ENCODE results near the gene GFRA4. TPM values are rescaled to one million over a fixed set of nuclear protein-coding genes. Genes with fewer than 3 reads are reported as not detected.

The GFRA4 gene
- total RNA-seq, 1 experiment from 2014 or later: not detected

DNA sequence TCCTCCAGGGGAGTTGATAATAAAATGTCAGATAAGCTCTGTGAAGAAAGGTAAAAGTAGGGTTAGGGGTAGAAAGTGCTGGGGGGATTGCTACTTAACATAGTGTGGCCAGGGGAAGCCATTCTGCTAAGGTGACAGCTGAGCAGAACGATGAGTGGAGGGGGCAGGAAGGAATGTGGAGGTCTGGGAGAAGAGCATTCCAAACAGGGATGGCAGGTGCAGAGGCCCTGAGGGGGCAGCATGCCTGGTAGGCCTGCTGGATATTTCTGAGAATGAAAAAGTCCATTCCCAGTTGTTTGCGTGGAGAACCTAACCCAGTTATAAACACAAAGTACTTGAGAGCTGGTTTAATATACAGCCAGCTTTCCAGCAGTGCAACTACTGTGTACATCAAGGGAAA lies 9.3 kb downstream of the GFRA4 start:
- Histone ChIP-seq H3K4me1 (ENCODE audit: insufficient read depth, low read length) (no peaks in the 10 kb centered on the region), H3T11ph (ENCODE audit: low read length) (no peak overlapping the region), H3K9me3 (ENCODE audit: control insufficient read depth, low read depth, low read length) (no peaks in the 10 kb centered on the region), H3K23ac (ENCODE audit: insufficient read length, low read depth, low read length) (no peak overlapping the region), H2BK5ac (ENCODE audit: insufficient read length, low read length) (no peak overlapping the region), H3K18ac (ENCODE audit: insufficient read length, low read depth, low read length) (no peak overlapping the region), H3K14ac (ENCODE audit: insufficient read depth, low read length) (no peak overlapping the region), H3K23me2 (ENCODE audit: insufficient read length, low read depth, low read length, poor library complexity, severe bottlenecking) (no peaks in the 10 kb centered on the region), H3K79me1 (ENCODE audit: insufficient read depth, low read depth, low read length, poor library complexity, severe bottlenecking) (no peaks in the 10 kb centered on the region), H3K79me2 (ENCODE audit: insufficient read depth, low read length) (no peaks in the 10 kb centered on the region), H4K91ac (ENCODE audit: insufficient read length, low read depth, low read length) (no peak overlapping the region), H3K4me2 (ENCODE audit: insufficient read depth, insufficient read length, low read length) (no peak overlapping the region), H4K8ac (replicated peaks; ENCODE audit: insufficient read length, low read depth, low read length) (no peak overlapping the region), H3K27me3 (ENCODE audit: insufficient read depth, low read length) (no peaks in the 10 kb centered on the region), H3K4ac (ENCODE audit: low read depth, low read length) (no peak overlapping the region), H2BK12ac (ENCODE audit: insufficient read length, low read depth, low read length) (no peak overlapping the region), H3K27ac (ENCODE audit: insufficient read length, low read depth, low read length) (no peak overlapping the region), H4K20me1 (ENCODE audit: control insufficient read depth, insufficient read depth, insufficient read length) (no peaks in the 10 kb centered on the region), H2BK15ac (ENCODE audit: low read depth, low read length) (no peak overlapping the region), H3K56ac (ENCODE audit: insufficient read length, low read depth, low read length) (no peak overlapping the region), H2AK5ac (ENCODE audit: insufficient read length, low read length) (no peak overlapping the region), H2AFZ (ENCODE audit: low read length) (no peak overlapping the region), H2BK120ac (ENCODE audit: low read depth, low read length, poor library complexity, severe bottlenecking) (no peak overlapping the region), H4K5ac (ENCODE audit: insufficient read length, low read depth, low read length) (no peak overlapping the region), H2BK20ac (ENCODE audit: low read depth, low read length, poor library complexity, severe bottlenecking) (no peak overlapping the region), H3K9ac (ENCODE audit: extremely low read depth, insufficient read length, low read length) (no peak overlapping the region)
- Mint-ChIP-seq H3K4me3 (no peak overlapping the region), H3K4me1 (peaks cover 13 to 18% of the 10 kb centered on the region in 2 experiments), H3K9me3 (no peaks in the 10 kb centered on the region), H3K27ac (no peak overlapping the region), H3K27me3 (ENCODE audit: low read depth) (peaks cover 7% of the 10 kb centered on the region), H3K36me3 (ENCODE audit: insufficient read depth in 1 of 3, low read depth in 3 of 3) (peaks cover 0 to 2% (median 0%) of the 10 kb centered on the region in 3 experiments; a peak in 1 of 7 replicates)
- no peak for TF ChIP-seq CTCF (conservative IDR thresholded peaks at IDR 0.05)
- no peak for DNase-seq
- no CpG with 5 or more reads among the region's 2 CpGs for WGBS (ENCODE audit: extremely low coverage, insufficient read length, low lambda C conversion rate)
